GM12865 (cell line): ENCODE measurements around the gene ETFA.

ENCODE experiments used
- DNase-seq: peaks from one replicate; pipeline ENCODE4 v3.0.0; 2010; ENCODE audit warnings: low read depth
- H3K4me3 ChIP-seq: 2 replicates; pipeline ENCODE4 v1.5.1; 2011; ENCODE audit warnings: mild to moderate bottlenecking, low read depth, low read length, control low read depth
- TF ChIP-seq, protein P1 (sequence below): IDR thresholded peaks from 2 replicates; pipeline ENCODE4 v1.5.1; 2011; ENCODE audit warnings: low read length, control low read depth, low read depth, inconsistent platforms; ENCODE audit not compliant: insufficient read depth; ENCODE audit errors: missing control alignments

Gene ETFA

GRCh38 chr15:76311100-76311953 is at the start of gene ETFA:
ETFA (minus strand) TSS chr15:76311469; CDS start chr15:76311388, 81 bp downstream.
- peak; percentile 99 for DNase-seq
- TF ChIP-seq, protein P1, sequence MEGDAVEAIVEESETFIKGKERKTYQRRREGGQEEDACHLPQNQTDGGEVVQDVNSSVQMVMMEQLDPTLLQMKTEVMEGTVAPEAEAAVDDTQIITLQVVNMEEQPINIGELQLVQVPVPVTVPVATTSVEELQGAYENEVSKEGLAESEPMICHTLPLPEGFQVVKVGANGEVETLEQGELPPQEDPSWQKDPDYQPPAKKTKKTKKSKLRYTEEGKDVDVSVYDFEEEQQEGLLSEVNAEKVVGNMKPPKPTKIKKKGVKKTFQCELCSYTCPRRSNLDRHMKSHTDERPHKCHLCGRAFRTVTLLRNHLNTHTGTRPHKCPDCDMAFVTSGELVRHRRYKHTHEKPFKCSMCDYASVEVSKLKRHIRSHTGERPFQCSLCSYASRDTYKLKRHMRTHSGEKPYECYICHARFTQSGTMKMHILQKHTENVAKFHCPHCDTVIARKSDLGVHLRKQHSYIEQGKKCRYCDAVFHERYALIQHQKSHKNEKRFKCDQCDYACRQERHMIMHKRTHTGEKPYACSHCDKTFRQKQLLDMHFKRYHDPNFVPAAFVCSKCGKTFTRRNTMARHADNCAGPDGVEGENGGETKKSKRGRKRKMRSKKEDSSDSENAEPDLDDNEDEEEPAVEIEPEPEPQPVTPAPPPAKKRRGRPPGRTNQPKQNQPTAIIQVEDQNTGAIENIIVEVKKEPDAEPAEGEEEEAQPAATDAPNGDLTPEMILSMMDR: no peak
- H3K4me3 ChIP-seq: peak within 1 kb of the TSS; percentile 73

DNA sequence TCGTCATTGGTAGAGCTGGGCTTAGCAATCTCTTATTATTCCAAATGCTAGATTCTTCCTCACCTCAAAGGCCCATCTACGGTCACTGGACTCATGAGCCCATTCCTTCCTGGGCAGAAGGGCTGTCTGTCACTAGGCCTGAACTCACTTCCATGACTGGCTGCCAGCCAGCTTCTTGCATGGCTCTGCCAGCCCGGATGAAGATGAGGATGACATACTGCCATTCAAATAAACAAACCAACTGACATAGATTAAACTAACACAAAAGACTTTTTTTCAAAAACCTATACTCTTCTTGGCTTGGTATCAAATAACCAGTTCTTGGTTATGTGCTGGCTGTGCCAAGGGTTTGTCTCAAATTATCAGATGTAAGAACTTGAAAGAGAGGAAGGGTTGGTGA is 49.1 kb upstream of the ETFA start:
- no peak for DNase-seq
- TF ChIP-seq, protein P1: no peak
- no peak overlapping the region for H3K4me3 ChIP-seq

DNA sequence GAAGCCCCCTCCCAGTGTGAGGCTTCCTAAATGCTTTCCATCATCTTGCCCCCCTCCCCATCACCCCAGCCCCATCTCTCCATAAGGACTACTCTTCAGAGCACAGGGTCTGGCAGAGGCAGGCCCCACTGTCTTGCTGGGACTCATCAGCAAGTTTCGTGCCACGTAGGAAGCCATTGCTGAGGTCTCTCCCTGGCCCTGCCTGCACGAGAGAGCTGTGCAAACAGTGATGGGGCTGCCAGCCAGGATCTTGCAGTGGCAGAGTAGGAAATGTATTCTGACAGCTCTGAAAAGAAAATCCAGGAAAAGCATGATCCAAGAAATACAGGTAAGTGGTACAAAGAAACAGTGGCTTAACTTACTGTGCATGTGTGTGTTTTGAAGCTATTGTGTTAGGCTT is 47.9 kb upstream of the ETFA start:
- no peak overlapping the region for H3K4me3 ChIP-seq
- no peak for DNase-seq
- TF ChIP-seq, protein P1: no peak

- TF ChIP-seq, protein P1: no peak
- DNase-seq: no peak
- no peak overlapping the region for H3K4me3 ChIP-seq
Measured at GRCh38 chr15:76358453-76358852, 47.2 kb upstream of the ETFA start.

DNA sequence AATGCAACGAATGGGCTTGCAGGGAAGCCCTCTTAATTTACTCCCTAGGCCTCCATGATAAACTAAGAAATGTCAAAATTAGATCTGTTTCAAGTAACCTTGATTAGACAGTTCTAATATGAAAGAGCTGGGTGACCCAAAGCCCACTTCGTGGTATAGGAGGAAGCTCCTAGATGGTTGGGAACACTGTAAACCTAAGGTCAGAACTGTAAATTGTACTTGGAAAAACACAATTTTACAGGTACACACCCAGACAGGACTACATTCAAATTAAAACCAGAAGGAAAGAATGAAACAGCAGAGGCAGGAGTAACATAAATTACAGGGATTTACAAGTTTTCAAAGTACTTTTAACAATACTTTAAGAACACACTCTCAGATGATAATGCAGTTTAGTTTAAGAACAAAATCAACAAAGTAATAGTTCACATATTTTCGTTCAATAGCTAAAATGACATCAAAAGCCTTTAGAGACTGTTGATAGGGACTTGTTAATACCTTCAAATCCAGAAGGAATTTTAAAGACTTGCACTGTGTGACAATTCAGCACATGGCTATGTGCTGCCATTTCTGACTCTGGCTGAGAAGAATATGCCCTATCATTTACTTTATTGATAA is 43.7 kb upstream of the ETFA start:
- DNase-seq: no peak
- TF ChIP-seq, protein P1: no peak
- no peak overlapping the region for H3K4me3 ChIP-seq

GRCh38 chr15:76353903-76354302 is 42.6 kb upstream of the ETFA start:
- DNase-seq: no peak
- TF ChIP-seq, protein P1: no peak

More at GRCh38 chr15:76353903-76354302, 42.6 kb upstream of the ETFA start:
- no peak overlapping the region for H3K4me3 ChIP-seq
